ENCODE measurements around the gene PSAP.
A peak's percentile ranks its signal among the peaks of the same experiment; 100 is the strongest.
"Not testable (repeated sequence)": the region's sequence is repeated elsewhere in the genome, so short reads cannot be mapped to it uniquely, and the experiment has no call there.

Gene PSAP

DNA sequence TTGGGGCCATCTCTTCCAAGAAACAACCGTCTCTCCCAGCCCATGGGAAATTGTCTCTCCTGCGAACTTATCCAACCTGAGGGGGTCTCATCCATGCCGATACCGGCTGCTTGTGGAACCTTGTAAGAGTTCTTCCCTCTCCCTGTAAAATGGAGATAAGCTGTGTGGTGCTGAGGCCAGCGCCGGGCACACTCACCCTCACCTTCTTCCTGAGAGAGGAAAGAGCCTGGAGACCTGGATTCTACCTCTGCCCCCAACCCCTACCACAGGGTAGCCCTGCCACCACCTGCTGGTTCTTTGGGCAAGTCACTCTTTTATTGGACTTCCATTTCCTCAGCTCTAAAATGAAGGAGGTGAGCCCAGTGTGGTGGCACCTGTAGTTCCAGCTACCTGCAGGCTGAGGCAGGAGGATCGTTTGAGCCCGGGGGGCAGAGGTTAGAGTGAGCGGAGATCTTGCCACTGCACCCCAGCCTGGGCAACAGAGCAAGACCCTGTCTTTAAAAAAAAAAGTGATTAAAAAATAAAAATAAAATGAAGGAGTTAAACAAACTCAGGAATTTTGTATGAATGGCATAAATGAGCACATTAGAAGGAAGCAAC lies 38.4 kb upstream of the PSAP start:
- TF ChIP-seq, protein P1, sequence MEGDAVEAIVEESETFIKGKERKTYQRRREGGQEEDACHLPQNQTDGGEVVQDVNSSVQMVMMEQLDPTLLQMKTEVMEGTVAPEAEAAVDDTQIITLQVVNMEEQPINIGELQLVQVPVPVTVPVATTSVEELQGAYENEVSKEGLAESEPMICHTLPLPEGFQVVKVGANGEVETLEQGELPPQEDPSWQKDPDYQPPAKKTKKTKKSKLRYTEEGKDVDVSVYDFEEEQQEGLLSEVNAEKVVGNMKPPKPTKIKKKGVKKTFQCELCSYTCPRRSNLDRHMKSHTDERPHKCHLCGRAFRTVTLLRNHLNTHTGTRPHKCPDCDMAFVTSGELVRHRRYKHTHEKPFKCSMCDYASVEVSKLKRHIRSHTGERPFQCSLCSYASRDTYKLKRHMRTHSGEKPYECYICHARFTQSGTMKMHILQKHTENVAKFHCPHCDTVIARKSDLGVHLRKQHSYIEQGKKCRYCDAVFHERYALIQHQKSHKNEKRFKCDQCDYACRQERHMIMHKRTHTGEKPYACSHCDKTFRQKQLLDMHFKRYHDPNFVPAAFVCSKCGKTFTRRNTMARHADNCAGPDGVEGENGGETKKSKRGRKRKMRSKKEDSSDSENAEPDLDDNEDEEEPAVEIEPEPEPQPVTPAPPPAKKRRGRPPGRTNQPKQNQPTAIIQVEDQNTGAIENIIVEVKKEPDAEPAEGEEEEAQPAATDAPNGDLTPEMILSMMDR (IDR thresholded peaks at IDR 0.05; ENCODE audit: low read depth, low read length): no peak
- H3K4me3 ChIP-seq (ENCODE audit: low read depth, low read length): peak overlapping the region; percentile 64

DNA sequence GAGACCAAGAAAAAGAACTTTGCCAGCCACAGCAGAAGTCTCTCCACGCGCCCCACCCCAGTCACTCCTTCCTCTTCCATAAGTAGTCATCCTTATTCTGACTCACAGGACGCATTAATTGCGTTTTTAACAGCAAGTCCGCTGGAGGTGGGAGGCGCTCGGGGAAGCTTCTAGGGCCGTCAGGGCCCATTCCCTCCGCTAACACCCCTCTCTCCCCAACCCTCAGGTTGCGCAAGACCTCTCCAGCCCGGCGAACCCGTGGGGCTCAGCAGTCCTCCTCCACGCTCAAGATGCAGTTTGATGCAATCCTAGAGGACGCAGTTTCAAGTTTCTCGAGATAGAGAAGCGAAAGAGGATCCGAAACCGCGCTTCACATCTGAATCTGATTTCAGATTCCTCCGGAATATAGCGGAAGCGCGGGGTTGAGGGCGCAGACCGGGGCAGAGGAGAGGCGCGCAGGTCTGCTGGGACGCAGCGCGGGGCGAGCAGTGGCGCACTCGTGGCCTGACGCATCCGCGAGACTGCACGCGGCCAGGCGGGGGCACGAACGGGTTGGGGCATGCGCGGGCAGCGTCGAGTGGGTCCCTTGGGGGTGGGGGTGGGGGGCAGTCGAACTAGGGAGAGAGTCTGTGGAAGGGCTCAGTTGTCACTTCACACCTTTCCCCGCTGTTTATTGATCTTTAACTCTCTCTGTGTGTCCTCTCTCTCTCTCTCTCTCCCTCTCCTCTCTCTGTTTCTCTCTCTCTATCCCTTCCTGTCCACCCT lies 37.8 kb upstream of the PSAP start:
- TF ChIP-seq, protein P1 (IDR thresholded peaks at IDR 0.05; ENCODE audit: low read depth, low read length): no peak
- peak overlapping the region; percentile 64 for H3K4me3 ChIP-seq (ENCODE audit: low read depth, low read length)

DNA sequence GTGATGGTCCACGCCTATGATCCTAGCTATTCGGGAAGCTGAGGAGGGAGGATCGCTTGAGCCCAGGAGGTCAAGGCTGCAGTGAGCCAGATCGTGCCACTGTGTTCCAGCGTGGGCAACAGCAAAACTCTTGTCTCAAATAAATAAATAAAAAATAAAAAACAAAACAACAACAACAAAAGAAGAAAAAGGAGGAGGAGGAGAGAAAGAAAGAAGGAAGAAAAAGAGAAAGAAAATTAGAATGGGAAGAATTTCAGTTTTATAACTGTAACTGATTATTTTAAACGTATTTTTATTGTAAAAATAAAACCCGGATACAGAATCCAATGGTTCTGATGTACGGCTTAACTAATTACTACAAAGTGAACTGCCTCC lies 37.2 kb upstream of the PSAP start:
- peak overlapping the region; percentile 64 for H3K4me3 ChIP-seq (ENCODE audit: low read depth, low read length)
- TF ChIP-seq, protein P1 (IDR thresholded peaks at IDR 0.05; ENCODE audit: low read depth, low read length): no peak

DNA sequence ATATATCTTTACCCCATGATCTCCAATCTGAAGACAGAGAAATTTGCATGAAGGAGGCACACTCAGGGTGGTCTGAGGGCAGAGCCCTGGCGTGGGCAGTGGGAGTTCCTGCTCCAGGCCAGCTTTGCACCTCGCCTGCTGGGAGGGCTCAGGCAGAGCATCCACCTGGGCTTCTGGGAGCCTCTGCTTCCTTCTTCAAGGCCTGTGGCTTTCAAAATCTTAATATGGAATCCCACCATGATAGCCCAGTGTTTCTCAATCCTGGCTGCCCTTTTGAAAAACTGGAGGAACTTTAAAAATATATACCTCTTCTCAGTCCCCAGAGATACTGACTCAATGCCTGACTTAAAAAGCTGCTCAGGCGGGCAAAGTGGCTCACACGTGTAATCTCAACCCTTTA lies 36.7 kb upstream of the PSAP start:
- H3K4me3 ChIP-seq (ENCODE audit: low read depth, low read length): no peak overlapping the region
- TF ChIP-seq, protein P1 (IDR thresholded peaks at IDR 0.05; ENCODE audit: low read depth, low read length): no peak

DNA sequence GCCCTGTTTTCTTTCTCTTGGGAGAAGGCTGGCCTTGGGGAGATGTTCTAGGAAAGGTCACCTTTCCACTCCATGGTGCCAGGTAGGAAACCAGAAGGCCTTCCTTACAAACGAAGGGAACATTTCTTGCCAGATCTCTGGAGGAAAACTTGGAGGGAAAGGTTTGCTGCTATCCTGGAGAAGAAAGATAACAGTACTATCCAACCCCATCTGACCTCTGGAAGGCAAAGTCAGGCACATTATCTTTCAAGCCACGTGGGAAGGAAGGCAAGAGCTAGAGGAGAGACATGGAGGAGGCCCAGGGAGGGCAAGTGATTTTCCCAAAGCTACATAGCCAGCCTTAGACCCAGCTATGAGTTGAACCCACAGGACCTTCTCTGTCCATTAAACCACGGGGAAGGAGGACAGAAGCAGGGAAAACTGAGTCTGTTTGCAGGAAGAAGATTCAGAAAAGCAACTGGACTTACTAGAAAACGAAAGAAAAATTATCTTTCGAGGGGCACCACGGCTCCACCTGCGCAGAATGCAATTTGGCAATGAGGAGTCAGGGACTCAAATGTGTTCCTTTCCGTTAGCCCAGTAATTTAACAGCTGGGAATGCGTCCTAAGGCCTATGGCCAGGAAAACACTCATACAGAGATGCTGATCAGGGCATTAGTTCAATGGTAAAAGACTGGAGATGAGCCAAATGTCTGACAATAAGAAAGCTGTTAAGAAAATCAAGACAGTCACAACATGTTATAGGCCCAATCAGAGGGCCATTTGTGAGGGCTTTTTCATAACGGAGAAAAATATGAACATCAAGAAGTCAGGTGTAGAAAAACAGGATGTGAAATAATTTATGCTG lies 32.0 kb upstream of the PSAP start:
- TF ChIP-seq, protein P1 (IDR thresholded peaks at IDR 0.05; ENCODE audit: low read depth, low read length): no peak
- H3K4me3 ChIP-seq (ENCODE audit: low read depth, low read length): no peak overlapping the region

DNA sequence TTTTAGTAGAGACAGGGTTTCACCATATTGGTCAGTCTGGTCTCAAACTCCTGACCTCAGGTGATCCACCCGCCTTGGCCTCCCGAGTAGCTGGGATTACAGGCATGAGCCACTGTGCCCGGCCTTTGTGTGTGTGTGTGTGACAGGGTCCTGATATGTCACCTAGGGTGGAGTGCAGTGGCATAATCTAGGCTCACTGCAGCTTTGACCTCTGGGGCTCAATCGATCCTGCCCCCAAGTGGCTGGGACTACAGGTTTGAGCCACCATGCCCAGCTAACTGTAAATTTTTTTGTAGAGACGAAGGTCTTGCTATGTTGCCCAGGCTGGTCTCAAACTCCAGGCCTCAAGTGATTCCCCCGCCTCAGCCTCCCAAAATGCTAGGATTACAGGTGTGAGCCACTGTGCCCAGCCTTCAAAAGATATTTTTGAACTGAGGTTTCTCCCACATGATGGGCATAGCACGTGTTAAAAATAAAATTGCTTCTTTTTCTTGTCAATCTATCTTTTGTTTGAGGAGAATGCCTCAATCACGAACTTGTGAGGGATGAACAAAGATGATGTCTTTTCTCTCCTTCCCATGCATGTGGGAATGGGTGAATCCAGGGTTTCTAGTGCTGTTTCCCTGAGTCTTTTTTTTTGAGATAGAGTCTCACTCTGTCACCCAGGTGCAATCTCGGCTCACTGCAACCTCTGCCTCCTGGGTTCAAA lies 30.8 kb upstream of the PSAP start:
- H3K4me3 ChIP-seq (ENCODE audit: low read depth, low read length): no peak overlapping the region
- TF ChIP-seq, protein P1 (IDR thresholded peaks at IDR 0.05; ENCODE audit: low read depth, low read length): no peak

DNA sequence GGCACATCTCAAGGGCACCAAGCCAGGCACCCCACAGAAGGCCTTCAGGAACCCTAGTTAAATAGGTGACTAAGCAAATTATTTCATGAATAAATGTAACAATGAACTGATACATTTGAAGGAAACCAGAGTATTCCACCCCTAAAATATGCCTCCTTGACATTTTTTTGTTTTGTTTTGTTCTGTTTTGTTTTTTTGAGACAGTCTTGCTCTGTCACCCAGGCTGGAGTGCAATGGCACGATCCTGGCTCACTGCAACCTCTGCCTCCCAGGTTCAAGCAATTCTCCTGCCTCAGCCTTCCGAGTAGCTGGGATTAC lies 30.2 kb upstream of the PSAP start:
- not testable (repeated sequence) for H3K4me3 ChIP-seq (ENCODE audit: low read depth, low read length)

Data from WI38 (cell line).